Measurements from ENCODE around the gene EHMT1.

The EHMT1 gene

GRCh38 chr9:137812356-137813023 lies 193.7 kb downstream of the EHMT1 start:
- peaks cover 74% of the 10 kb centered on the region for H3K36me3 Mint-ChIP-seq (ENCODE audit: low read depth)

GRCh38 chr9:137813167-137813566 lies 194.4 kb downstream of the EHMT1 start:
- H3K9me3 Mint-ChIP-seq, result peaks cover 9% of the 10 kb centered on the region
- H3K27me3 Mint-ChIP-seq (ENCODE audit: low read depth), result peaks cover 6% of the 10 kb centered on the region
- H3K27ac Mint-ChIP-seq, result no peak overlapping the region
- no peaks in the 10 kb centered on the region for H3K4me1 Mint-ChIP-seq
- peaks cover 75% of the 10 kb centered on the region for H3K36me3 Mint-ChIP-seq (ENCODE audit: low read depth)
- H3K4me3 Mint-ChIP-seq, result no peak overlapping the region
- no peak for TF ChIP-seq CTCF (IDR thresholded peaks at IDR 0.05; ENCODE audit: unreplicated experiment in 3 of 3)

More at GRCh38 chr9:137812356-137813023, 193.7 kb downstream of the EHMT1 start:
- Mint-ChIP-seq H3K9me3 (peaks cover 5% of the 10 kb centered on the region), H3K4me3 (no peak overlapping the region), H3K4me1 (no peaks in the 10 kb centered on the region), H3K27ac (no peak overlapping the region), H3K27me3 (ENCODE audit: low read depth) (peaks cover 6% of the 10 kb centered on the region)
- no peak for TF ChIP-seq CTCF (IDR thresholded peaks at IDR 0.05; ENCODE audit: unreplicated experiment in 3 of 3)

- Mint-ChIP-seq H3K9me3 (peaks cover 11% of the 10 kb centered on the region), H3K27me3 (ENCODE audit: low read depth) (peaks cover 6% of the 10 kb centered on the region), H3K27ac (no peak overlapping the region), H3K36me3 (ENCODE audit: low read depth) (peaks cover 72% of the 10 kb centered on the region), H3K4me1 (no peaks in the 10 kb centered on the region), H3K4me3 (no peak overlapping the region)
- no peak for TF ChIP-seq CTCF (IDR thresholded peaks at IDR 0.05; ENCODE audit: unreplicated experiment in 3 of 3)
These were observed 195.0 kb downstream of the EHMT1 start for GRCh38 chr9:137813651-137814415.

GRCh38 chr9:137814436-137814835 lies 195.6 kb downstream of the EHMT1 start:
- peaks cover 6% of the 10 kb centered on the region for H3K27me3 Mint-ChIP-seq (ENCODE audit: low read depth)
- no peaks in the 10 kb centered on the region for H3K4me1 Mint-ChIP-seq
- no peak overlapping the region for H3K4me3 Mint-ChIP-seq
- no peak overlapping the region for H3K27ac Mint-ChIP-seq
- H3K9me3 Mint-ChIP-seq, result peaks cover 11% of the 10 kb centered on the region
- TF ChIP-seq CTCF (IDR thresholded peaks at IDR 0.05; ENCODE audit: unreplicated experiment in 3 of 3), result no peak
- peaks cover 69% of the 10 kb centered on the region for H3K36me3 Mint-ChIP-seq (ENCODE audit: low read depth)

GRCh38 chr9:137814841-137815240 lies 196.0 kb downstream of the EHMT1 start:
- peaks cover 6% of the 10 kb centered on the region for H3K27me3 Mint-ChIP-seq (ENCODE audit: low read depth)
- no peak overlapping the region for H3K4me3 Mint-ChIP-seq
- peak overlapping the region in 1 of 3 experiments; percentile 42 for H3K27ac Mint-ChIP-seq
- peaks cover 11% of the 10 kb centered on the region for H3K9me3 Mint-ChIP-seq
- H3K36me3 Mint-ChIP-seq (ENCODE audit: low read depth), result peaks cover 70% of the 10 kb centered on the region
- no peak for TF ChIP-seq CTCF (IDR thresholded peaks at IDR 0.05; ENCODE audit: unreplicated experiment in 3 of 3)
- no peaks in the 10 kb centered on the region for H3K4me1 Mint-ChIP-seq
